ENCODE measurements around the gene THYN1. TPM values are rescaled to one million over a fixed set of nuclear protein-coding genes. Genes with fewer than 3 reads are reported as not detected.
A peak's percentile ranks its signal among the peaks of the same experiment; 100 is the strongest.
"Not testable (repeated sequence)": the region's sequence is repeated elsewhere in the genome, so short reads cannot be mapped to it uniquely, and the experiment has no call there.

The THYN1 gene
- 48.4 and 52.4 TPM in 2 replicates for total RNA-seq (2014; rRNA removed)
- polyA plus RNA-seq (2012): 31.1 TPM

DNA sequence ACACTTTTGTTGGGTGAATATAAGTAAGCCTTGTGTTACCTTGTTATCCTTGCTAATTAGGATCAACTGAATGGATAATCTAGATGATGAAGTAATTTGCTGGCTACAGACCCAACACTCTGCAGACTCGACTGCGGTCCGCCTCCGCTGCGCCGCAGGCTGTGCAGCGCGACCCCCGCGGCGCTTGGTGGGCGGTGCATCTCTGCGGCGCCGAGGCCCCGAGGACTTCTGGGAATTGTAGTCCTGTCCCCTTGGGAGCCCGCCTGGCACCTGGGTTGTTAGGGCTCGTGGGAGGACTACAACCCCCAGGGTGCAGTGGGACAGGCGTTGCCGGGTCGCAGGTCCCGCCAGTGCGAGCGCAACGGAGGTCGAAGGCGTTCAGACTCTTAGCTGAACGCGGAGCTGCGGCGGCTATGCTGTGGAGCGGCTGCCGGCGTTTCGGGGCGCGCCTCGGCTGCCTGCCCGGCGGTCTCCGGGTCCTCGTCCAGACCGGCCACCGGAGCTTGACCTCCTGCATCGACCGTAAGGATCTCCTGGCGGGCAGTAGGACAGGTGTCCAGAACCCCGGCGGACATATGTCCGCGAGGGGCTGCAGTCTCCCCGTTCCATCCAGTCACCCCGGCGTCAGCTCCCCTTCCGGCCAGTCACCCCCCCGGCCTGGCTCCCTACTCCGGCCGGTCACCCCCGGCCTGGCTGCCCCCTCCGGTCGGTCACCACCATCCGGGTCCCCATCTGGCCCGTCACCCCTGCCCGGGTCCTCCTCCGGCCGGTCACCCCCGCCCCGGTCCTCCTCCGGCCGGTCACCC, at the start of gene THYN1, which contains the start of gene ACAD8:
Gene THYN1, minus strand, starts transcription at position 165 of the 806 bp plus-strand sequence. CDS start 470 bp downstream, outside the sequence.
Gene ACAD8, plus strand, starts transcription at position 381 of the 806 bp plus-strand sequence. Its CDS starts 33 bp downstream, at position 414.
- DNase-seq (ENCODE audit: low read depth): peak; percentile 94

DNA sequence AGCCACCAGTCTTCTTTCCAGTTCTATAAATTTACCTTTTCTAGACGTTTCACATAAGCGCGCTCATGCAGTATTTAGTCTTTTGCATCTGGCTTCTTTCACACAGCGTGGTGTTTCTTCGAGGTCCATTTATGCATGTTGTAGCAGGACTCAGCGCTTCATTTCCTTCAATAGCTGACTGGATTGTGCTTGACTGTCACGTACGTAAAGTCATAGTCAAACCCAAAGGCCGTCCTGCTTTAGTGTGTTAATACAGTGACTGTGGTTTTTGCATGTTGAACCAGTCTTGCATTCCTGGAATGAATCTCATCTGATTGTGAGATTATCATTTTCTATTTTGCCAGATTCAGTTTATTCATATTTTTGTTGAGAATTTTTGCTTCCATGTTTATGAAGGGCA, 41.5 kb upstream of the THYN1 start:
- no peak for DNase-seq (ENCODE audit: low read depth)

DNA sequence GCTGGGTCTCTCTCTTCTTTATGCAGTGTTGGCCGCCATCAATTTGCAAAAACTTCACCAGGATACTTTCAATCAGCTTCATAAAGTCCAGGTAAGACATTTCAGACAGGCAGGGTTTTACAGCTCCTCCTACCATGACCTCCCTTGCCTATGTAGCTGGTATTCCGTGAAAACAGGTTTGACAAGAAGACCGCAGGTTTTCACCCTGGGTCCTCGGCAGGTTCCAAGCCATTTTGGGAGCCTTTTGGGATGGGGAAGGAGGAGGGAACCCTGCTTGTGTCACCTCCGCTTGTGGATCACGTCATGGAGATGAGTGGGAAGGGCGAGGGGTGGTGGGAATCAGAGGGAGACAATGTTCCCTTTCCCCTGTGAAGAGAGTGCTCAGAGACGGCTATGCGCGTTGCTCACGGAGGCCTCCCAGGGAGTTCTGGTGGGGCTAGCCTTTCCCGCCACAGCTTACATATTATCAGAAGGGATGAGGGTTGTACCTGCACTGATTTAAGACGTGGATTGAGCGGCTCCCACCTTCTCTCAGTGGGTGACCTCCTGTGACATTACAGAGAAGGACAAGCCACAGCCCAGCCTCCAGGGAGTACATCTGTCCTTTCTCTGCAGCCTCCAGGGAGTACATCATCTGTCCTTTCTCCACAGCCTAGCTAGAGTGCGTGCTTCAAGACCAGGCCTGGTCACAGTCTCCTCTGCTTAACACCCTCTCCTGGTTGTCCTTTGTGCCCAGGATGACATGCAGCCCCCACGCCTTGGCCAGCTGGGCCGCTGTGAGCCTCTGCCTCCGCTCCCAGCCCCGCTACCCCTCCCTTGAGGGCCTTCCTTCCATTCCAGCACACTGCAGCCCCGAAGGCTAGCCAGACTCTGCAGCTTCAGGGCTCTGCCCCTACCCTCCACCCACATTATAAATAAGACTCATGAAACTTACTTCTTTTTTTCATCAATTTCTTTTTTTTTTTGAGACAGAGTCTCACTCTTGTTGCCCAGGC, 40.3 kb upstream of the THYN1 start:
- no peak for DNase-seq (ENCODE audit: low read depth)

DNA sequence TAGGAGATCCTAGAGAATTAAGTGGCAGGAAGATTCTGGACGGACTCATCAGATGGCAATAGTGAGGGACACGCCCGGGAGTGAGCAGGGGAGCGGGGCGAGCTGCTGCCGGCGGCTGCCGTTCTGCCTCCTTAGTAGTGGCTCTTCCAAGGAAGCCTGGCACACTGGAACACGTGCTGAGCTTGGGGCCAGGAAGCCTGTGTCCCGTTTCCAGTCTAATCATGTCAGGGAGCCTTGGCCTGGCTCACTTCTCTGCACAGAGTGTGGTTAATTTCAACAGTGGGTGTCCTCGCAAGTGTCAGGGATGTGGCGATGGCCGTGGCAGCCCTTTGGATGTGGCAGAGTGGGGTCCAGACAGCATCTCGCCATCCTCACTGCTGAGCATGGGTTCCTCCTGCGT, 39.5 kb upstream of the THYN1 start:
- no peak for DNase-seq (ENCODE audit: low read depth)

DNA sequence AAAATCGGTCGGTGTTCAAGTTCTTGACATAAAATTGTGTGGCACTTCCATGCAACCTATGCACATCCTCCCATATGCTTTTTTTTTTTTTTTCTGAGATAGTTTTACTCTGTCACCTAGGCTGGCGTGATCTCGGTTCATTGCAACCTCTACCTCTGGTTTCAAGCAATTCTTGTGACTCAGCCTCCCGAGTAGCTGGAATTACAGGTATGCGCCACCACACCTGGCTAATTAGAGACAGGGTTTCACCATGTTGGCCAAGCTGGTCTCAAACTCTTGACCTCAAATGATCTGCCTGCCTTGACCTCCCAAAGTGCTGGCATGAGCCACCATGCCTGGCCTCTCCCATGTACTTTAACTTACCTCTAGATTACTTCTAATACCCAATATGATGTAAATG, 38.0 kb upstream of the THYN1 start:
- DNase-seq (ENCODE audit: low read depth): no peak

DNA sequence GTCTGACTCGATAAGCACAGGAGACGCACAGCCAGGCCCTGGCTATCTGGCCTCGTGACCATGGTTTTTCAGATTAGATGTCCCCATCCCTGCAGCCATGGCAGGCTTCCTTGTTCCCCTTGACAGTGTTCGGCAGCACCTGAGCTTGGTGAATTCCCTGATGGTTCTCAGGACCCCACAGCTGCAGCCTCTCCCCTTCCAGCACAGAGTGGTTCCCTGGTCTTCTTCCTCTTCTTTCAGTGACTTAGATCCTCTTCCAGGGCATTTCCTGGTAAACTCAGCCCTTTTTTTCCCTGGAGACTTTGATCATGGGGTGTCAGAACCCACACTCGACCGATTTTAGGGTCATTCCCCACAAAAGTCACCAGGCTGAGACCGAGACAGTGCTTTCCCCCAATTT, 37.5 kb upstream of the THYN1 start:
- DNase-seq (ENCODE audit: low read depth): no peak

GRCh38 chr11:134289789-134290188, 36.6 kb upstream of the THYN1 start:
- DNase-seq (ENCODE audit: low read depth): no peak

- no peak for DNase-seq (ENCODE audit: low read depth)
These were observed 36.0 kb upstream of the THYN1 start for GRCh38 chr11:134289167-134289566.

- no peak for DNase-seq (ENCODE audit: low read depth)
These were observed 35.3 kb upstream of the THYN1 start for GRCh38 chr11:134288486-134288885.

DNA sequence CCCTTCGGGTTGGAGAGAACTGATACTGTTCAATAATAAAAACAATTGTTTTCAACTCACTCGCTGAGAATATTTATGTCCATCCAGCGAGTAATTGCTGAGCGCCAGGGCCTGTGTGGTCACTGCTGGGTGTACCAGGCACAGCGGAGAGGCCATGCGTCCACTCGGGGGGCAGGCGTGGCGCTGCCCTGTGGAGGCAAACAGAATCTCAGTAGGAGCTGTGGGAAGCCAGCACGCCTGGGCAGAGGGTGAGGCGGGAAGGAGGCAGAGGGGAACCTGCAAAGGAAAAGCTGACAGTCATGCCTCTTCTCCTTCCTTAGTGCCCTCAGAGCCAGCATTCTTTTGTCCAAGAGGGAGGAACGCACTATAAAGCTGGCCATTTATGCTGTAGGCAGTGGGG, 34.4 kb upstream of the THYN1 start:
- DNase-seq (ENCODE audit: low read depth): no peak

- not testable (repeated sequence) for DNase-seq (ENCODE audit: low read depth)
These were observed 31.2 kb upstream of the THYN1 start for GRCh38 chr11:134284349-134284748.

- no peak for DNase-seq (ENCODE audit: low read depth)
These were observed 30.5 kb upstream of the THYN1 start for GRCh38 chr11:134283461-134284230.

DNA sequence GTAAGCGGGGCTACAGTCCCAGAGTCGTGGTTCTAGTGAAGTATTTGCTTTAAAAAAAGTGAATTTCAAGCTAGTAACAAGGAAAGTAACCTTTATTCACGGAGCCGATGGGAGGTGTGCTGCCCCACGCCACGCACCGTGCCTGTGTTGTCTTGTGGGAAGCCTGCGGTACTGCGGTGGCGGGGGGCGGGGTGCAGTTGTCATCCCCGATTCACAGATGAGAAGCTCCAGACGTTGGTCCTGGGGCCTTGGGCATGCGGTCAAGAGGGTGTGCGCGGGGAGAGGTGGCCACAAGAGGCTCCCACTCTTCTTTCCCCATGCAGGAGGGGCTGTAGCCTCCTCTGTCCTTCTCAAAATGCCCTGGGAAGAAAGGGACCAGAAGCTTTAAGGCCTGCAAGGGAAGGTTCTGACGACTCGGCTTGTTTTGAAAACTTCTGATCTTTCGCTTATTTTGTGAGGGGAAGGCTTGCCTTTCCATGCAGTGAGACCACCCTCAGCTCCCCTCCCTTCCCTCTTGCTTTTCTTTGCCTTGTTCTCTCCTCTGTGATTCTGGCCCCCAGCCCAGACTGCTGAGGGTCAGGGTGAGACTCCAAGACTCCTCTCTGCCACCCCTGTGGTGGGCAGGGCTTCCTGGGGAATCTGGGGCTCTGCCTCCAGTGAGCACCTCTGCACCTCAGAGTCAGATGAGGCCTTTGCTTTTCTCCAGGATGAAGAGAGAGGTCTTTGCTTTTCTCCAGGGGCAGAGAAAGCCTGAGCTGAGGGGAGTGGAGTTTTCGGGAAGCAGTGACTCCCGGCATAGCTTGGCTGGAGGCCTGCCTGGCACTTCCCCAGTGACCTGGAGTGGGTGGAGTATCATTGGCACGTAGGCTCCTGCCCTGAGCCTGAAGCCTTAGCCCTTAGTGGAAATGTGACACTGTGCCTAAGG, 29.2 kb upstream of the THYN1 start:
- no peak for DNase-seq (ENCODE audit: low read depth)

- DNase-seq (ENCODE audit: low read depth): not testable (repeated sequence)
These were observed 28.5 kb upstream of the THYN1 start for GRCh38 chr11:134281635-134282034.

DNA sequence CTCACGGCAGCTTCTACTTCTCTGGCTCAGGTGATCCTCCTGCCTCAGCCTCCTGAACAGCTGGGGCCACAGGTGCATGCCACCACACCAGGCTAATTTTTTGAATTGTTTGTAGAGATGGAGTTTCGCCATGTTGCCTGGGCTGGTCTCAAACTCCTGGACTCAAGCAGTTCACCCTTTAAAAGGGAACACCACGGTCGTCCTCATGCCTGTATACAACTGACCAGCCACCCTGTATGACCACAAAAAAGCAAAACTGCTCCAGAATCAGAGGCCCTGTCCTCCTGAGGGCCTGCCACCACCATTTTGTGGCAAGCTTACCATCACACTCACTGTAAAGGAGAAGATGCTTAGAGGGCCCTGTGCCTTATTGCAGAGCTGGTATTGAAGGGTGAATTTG, 25.2 kb upstream of the THYN1 start:
- no peak for DNase-seq (ENCODE audit: low read depth)

DNA sequence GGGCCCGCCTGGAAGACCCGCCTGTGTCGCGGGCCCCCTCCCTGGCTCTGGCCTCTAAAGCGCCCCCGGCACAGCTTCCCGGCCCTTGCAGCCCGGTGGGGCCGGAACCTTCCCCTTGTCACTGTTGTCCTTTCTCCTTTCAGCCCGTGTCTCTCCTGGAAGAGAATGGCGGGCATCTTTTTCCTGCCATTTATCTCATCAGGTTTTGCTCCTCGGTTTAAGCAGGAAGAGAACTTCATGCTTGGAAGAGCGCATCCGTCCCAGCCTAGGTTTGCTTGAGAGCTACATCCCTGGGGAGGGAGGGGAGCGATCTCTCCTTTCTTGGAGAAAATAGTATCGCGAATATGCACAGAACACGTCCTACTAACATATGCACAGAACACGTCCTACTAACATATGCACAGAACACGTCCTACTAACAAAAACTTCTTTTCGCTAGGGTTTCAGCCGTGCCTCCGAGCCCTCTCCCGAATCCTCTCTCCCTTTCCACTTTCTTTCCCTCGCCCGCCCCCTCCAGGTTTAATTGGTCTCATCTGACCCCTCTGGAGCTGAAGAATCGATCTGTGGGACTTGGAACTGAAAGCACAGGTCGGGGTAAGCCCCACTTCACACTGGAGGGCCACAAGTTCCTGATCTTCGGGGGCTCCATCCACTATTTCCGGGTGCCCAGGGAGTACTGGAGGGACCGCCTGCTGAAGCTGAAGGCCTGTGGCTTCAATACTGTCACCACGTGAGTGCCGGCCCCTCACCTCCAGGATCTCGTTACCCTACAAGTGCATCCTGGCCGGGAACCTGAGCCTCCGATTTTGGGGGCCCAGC, 24.2 kb upstream of the THYN1 start:
- DNase-seq (ENCODE audit: low read depth): no peak

DNA sequence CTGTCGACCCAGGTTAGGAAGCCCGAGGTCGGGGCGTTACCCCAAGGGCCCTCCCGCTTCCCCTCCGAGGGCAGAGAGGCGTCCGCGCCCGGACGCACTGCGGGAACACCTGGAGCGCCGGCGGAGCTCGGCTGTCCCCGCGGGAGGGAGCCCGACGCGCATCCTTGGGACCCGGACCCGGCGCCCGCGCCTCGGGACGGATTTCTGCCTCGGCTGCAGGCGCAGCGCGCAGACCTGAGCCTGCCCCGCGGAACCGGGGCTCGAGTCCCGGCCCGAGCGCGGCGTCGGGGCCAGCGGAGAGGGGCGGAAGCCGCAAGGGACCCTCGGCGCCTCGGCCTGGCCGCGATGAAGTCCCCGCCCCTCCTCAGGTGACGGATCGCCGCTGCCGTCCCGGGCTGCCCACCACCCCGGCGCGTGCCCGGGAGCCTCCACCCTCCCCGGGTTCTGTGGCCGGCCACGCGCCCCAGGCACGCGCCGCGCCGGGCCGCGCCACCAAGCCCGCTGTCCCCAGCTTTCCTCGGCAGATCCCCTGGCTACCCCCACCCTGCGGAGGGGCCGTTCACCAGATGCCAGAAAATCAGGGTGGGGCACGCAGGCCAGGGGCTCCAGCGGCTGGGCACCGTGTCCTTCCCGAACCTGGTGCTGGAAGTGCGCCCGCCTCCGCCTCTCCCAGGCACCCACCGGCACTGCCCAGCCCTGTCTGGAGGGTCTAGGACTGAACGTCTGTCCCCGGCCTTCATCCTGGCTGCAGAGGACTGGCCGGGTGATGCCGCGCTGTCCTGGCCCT, 23.4 kb upstream of the THYN1 start:
- no peak for DNase-seq (ENCODE audit: low read depth)

- peak; percentile 12 for DNase-seq (ENCODE audit: low read depth)
These were observed 22.6 kb upstream of the THYN1 start, which contains the start of gene GLB1L3 for GRCh38 chr11:134275534-134276395. GLB1L3 (plus strand) TSS chr11:134276379; CDS start chr11:134276741, 362 bp downstream.
